ENCODE measurements around the gene NEUROG3.

DNA sequence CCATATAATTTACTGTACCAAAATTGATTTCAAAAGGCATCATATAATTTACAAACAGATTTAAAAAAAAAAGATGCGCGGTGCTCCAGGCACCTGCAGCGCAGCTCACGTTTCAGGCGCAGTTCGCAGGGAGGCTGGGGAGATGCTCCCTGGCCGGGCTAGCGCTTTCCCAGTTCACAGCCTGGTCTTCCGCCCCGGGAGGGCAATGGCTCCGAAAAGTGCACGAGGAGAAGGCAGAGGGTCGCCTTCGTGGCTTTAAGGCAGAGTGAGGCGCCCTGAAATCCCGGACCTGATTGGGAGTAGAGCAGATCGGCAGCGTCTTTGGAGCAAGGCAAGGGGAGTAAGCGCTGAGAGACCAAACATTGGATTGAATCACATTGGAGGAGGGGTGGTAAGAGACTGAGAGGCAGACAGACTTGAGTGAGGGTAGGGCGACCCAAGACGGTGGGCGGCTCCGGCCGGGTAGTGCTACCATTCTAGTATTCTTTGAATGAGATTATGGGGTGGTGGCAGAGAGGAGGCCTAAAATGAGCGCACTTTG lies 1.5 kb downstream of the NEUROG3 start:
- no peak for TF ChIP-seq POLR2A (IDR thresholded peaks at IDR 0.05; ENCODE audit: low read length)
- no peak for TF ChIP-seq GATA1 (IDR thresholded peaks at IDR 0.05; ENCODE audit: low read depth, low read length)
